Left renal pelvis (tissue), 4 donors: ENCODE results near the gene LSM11. TPM values are rescaled to one million over a fixed set of nuclear protein-coding genes. Genes with fewer than 3 reads are reported as not detected.
"Not testable (repeated sequence)": the region's sequence is repeated elsewhere in the genome, so short reads cannot be mapped to it uniquely, and the experiment has no call there.

Source experiments
- DNase-seq, 4 donors: peaks; one replicate each; pipeline ENCODE4 v3.0.0-alpha.2; 2013; ENCODE audit warnings: low read depth in 4 of 4, low spot score in 3 of 4
- polyA plus RNA-seq, 4 donors: library from polyadenylated mRNA; unstranded; fragments of 120-200 nt; gene quantifications; one replicate each; pipeline ENCODE4 v1.2.1, GENCODE V29; 2013; ENCODE audit not compliant: insufficient read length in 4 of 4

Gene LSM11
- 1 to 10 TPM; 6.6 to 8.8 (median 8.1) TPM for polyA plus RNA-seq

GRCh38 chr5:157743163-157744050 lies at the start of gene LSM11:
Gene LSM11 (plus strand): TSS chr5:157743712. CDS start chr5:157743751, 39 bp downstream.
- DNase-seq: peak; percentile 73 to 83 (median 76)

DNA sequence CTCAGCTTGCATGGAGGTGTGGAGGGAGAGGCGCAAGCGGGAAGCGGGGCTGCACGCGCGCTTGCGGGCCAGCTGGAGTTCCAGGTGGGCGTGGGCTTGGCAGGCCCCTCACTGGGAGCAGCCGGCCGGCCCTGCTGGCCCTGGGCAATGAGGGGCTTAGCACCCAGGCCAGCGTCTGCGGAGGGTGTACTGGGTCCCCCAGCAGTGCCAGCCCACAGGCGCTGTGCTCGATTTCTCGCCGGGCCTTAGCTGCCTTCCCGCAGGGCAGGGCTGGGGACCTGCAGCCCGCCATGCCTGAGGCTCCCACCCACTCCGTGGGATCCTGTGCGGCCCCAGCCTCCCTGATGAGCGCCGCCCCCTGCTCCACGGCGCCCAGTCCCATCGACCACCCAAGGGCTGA lies 49.7 kb upstream of the LSM11 start:
- DNase-seq: not testable (repeated sequence)

DNA sequence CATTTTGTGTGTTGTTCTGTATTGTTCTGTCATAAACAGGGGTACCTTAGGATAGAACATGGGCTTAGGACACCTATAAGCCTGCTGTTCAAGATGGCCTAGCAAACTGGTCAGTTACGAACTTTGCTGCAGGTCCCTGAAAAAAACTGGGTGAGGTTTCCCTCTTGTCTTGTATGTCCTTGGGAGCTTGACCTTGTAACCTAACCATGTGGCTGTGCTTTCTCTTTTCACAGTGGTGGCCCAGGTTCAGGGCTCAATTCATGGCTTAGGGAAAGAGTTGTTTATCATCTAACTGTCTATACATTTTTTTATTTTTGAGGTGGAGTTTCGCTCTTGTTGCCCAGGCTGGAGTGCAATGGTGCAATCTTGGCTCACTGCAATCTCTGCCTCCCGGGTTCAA lies 47.4 kb upstream of the LSM11 start:
- not testable (repeated sequence) for DNase-seq

DNA sequence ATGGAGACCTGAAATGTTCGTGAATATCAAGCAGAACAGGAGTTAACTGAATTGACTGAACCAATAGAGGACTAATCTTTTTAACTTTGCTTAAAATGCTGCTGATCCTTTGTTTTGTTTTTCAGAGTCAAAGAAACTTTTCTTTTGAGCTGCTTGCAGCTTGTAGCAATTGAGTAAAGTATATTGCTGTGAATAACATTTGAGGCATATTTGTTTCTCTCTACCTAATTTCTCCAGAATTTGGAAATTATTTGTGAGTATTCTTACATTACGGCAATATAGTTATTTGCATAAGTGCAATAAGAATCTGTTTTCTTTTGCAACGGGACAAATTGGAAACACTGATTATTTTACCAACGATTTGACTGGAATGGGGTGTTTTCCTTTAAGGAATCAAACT lies 44.8 kb upstream of the LSM11 start:
- DNase-seq: not testable (repeated sequence)

GRCh38 chr5:157703736-157704135 lies 39.8 kb upstream of the LSM11 start:
- no peak for DNase-seq

GRCh38 chr5:157708866-157709265 lies 34.6 kb upstream of the LSM11 start:
- no peak for DNase-seq

GRCh38 chr5:157709346-157709745 lies 34.2 kb upstream of the LSM11 start:
- no peak for DNase-seq

GRCh38 chr5:157710431-157710830 lies 33.1 kb upstream of the LSM11 start:
- no peak for DNase-seq

DNA sequence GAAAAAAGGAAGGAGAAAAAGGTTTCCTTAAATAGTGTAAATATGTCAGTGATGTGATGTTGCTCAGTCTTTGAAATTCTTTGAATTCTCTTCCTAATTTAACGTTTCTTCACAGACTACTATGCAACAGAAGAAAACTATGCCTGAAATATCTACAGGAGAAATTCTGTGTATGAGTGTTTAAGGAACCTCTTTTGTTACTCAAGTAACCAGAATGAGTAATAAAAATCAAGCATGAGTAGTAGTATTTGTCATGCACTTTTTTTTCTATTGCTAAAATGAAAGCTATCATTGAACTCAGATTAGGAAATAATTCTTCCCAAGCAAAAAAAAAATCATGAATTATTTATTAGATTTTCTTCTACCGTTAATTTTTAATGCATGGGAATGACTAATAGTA lies 32.6 kb upstream of the LSM11 start:
- DNase-seq: no peak

DNA sequence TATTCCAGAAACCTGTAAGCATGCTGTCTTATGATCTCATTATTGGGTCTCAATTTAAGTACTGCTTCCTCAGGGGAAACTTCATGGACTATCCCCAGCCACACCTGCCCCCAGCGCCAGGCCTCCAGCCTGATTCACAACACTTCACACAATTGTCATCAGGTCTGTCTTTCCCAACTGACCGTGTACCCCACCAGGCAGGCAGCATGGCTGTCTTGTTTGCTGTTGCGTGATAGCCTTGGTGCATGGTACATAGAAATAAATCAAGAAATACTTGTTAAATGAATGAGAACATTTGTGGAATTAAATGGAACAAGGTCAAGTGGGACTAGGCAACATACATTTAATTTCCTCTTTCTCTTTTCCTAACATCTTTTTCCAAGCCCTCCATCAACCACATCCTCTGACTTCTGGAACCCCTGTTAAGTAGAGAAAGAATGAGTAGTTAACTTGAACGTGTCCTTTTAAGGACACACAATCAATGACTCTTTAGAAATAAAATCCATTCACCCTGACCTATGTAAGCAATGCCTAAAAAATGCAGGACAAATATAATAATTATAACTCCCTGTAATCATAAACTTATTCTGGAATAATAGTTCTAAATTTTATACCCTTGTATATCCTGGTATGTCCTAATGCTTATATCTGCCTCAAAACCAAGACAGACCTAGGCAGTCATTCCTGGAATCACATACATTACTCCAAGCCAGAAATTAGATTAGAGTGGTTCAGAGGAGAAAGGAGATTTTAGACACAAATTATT lies 29.5 kb upstream of the LSM11 start:
- DNase-seq: no peak

- no peak for DNase-seq
These were observed 29.0 kb upstream of the LSM11 start for GRCh38 chr5:157714596-157714864.

GRCh38 chr5:157718519-157718918 lies 25.0 kb upstream of the LSM11 start:
- peak in 3 of 4 donors; percentile 29 to 49 (median 32) for DNase-seq

DNA sequence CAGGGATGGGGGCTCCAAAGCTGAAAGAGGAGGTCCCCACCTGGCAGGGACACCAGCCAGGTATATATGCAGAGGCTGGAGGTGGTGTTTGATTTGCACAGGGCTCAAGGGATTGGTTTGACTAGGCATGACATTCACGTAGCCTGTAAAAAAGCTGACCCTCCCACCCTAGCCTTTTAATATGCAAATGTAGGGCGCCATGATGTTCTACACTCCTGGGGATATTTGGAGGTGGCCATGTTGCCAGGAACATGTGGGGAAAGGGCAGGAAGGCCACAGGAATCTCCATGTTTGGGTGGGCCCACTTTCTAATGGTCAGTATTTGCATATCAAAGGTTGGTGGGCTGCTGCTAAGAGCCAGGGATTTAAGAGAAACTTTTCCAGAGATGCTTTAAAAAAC lies 24.3 kb upstream of the LSM11 start:
- DNase-seq: no peak

DNA sequence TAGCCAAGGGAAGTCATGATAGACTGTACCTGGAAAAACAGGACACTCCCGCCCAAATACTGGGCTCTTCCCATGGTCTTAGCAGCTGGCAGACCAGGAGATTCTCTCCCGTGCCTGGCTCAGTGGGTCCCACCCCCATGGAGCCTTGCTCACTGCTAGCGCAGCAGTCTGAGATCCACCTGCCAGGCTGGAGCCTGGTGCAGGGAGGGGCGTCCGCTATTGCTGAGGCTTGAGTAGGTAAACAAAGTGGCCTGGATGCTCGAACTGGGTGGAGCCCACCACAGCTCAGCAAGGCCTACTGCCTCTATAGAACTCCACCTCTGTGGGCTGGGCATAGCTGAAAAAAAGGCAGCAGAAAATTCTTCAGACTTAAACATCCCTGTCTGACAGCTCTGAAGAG lies 22.4 kb upstream of the LSM11 start:
- DNase-seq: no peak

DNA sequence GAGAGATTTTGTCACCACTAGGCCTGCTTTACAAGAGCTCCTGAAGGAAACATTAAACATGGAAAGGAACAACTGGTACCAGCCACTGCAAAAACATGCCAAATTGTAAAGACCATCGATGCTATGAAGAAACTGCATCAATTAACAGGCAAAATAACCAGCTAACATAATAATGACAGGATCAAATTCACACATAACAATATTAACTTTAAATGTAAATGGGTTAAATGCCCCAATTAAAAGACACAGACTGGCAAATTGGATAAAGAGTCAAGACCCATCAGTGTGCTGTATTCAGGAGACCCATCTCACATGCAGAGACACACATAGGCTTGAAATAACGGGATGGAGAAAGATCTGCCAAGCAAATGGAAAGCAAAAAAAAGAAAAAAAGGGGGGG lies 20.6 kb upstream of the LSM11 start:
- DNase-seq: not testable (repeated sequence)

GRCh38 chr5:157726607-157727006 lies 16.9 kb upstream of the LSM11 start:
- DNase-seq: not testable (repeated sequence)

DNA sequence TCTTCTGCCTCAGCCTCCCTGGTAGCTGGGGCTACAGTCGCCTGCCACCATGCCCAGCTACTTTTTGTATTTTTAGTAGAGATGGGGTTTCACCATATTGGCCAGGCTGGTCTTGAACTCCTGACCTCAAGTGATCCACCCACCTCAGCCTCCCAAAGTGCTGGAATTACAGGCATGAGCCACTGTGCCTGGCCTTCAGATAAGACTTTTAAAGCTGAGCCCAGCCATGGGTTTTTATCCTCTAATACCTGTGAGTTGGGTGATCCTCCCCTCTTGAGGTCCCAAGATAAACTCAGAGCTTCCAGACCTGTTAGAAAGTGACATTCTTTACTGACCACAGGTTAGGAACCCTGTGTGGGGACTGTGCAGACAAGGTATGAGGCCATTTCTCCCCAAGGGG lies 15.7 kb upstream of the LSM11 start:
- not testable (repeated sequence) for DNase-seq

DNA sequence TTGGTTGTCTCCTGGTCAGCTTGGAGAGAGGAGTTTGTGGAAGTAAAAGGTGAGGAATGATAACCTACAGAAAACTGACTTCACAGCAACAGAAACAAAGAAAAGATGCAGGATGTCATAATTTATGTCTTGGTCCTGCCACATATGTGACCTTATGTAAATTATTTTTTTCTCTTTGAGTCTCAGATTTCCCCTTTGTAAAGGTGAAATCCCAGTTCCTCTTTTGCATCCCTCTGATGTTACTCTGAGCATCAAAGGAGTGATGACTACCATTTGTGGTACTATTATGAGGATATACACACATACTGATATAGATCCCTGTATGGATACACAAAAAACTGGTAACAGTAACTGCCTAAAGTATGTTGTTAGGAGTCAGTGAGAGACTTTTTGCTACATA lies 13.7 kb upstream of the LSM11 start:
- no peak for DNase-seq

DNA sequence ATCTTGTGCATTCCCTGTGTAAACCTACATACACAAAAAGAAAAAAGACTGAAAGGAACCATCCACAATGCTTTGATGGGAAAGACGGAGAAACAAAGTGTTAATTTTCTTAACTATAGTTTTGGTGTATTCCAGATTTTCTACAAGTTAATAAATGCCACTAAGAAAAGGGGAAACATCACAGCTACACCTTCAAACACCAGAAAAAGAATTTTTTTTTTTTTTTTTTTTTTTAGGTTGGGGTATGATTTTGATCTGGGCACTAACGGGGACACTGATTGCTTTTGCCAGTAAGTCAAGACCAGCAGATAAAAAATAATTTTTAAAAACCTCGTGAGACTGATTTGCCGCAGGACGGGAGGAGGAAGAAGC lies 12.6 kb upstream of the LSM11 start:
- DNase-seq: no peak

DNA sequence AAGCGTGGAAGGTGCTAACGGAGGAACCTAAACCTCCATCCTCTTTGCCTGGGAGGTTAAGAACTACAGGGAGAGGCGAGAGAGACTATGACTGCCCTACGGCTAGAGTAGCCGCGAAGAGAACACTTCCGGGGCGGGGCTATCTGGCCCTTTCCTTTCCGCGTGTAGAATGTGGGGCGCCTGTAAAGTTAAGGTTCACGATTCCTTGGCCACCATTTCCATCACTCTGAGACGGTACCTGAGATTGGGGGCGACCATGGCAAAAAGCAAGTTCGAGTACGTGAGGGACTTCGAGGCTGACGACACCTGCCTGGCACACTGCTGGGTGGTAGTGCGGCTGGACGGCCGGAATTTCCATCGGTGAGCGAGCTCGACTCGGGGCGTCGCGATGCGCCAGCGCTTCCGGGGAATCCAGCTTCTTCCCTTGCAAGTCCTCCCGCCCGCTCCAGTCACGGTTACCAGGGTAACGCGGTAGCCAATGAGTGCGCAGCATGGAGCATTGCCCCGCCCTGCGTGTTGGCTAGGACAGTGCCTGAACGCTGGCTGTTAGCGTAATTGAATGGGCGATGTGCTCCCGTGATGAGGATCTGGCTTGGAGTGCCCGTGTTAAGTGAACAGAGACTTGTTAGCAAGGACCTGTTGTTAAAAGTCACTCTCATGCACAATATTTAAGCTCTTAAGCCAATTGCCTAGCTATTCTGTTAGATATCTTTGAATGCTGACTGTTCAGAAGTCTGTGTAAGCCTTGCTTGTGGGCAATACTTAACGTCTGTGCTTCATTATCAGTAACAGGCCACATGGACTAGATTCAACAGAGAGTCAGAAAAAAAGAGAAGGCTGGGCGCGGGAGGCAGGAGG lies 12.0 kb upstream of the LSM11 start, which contains the start of gene THG1L:
THG1L (plus strand) TSS at position 149 of the 858 bp plus-strand sequence; CDS start at position 170, 21 bp downstream.
- DNase-seq: peak; percentile 90 to 97 (median 92)

GRCh38 chr5:157732130-157732514 lies 11.4 kb upstream of the LSM11 start:
- no peak for DNase-seq
